ENCODE data around the gene DHRSX. TPM values are rescaled to one million over a fixed set of nuclear protein-coding genes. Genes with fewer than 3 reads are reported as not detected.

The DHRSX gene
- polyA plus RNA-seq, 1 donor from 2014 or later: 15.7 TPM

- H3K27me3 ChIP-seq (ENCODE audit: insufficient read depth, low read depth, low read length): no peaks in the 10 kb centered on the region
- no peaks in the 10 kb centered on the region for H4K20me1 ChIP-seq (ENCODE audit: insufficient read depth)
- H3K27ac ChIP-seq (ENCODE audit: low read length): peak overlapping the region; percentile 74
- no peaks in the 10 kb centered on the region for H3K9me2 ChIP-seq (ENCODE audit: insufficient read depth, low read length)
- no peak overlapping the region for H2AFZ ChIP-seq (ENCODE audit: low read depth, low read length)
- no peak overlapping the region for H3K4me3 ChIP-seq (ENCODE audit: low read length)
- H3K9me3 ChIP-seq (ENCODE audit: low read length): no peaks in the 10 kb centered on the region
- H3F3A ChIP-seq (ENCODE audit: insufficient read depth, low read length, poor library complexity, severe bottlenecking): no peaks in the 10 kb centered on the region
- peak overlapping the region; percentile 38 for H3K9ac ChIP-seq (ENCODE audit: low read length)
- no peaks in the 10 kb centered on the region for H3K36me3 ChIP-seq (ENCODE audit: insufficient read depth, low read length)
- no peaks in the 10 kb centered on the region for H3K79me2 ChIP-seq (replicated peaks; ENCODE audit: insufficient read depth, low read length)
- TF ChIP-seq POLR2AphosphoS5 (IDR thresholded peaks at IDR 0.05) (peak; percentile 34), RAD21 (conservative IDR thresholded peaks at IDR 0.05) (no peak), REST (IDR thresholded peaks at IDR 0.05; ENCODE audit: borderline replicate concordance) (no peak), MXI1 (conservative IDR thresholded peaks at IDR 0.05; ENCODE audit: poor library complexity, severe bottlenecking) (no peak), CTCF (IDR thresholded peaks at IDR 0.05; ENCODE audit: poor library complexity, severe bottlenecking) (no peak), EZH2 (IDR thresholded peaks at IDR 0.05; ENCODE audit: borderline replicate concordance, insufficient read depth, low read length, poor library complexity, severe bottlenecking) (no peak), TAF1 (IDR thresholded peaks at IDR 0.05; ENCODE audit: low read depth) (no peak), EP300 (conservative IDR thresholded peaks at IDR 0.05; ENCODE audit: poor library complexity, severe bottlenecking) (peak; percentile 77), SMC3 (conservative IDR thresholded peaks at IDR 0.05; ENCODE audit: poor library complexity) (peak; percentile 28)
- no peak overlapping the region for H3K4me2 ChIP-seq (ENCODE audit: low read length)
Measured at GRCh38 chrX:2317527-2318055, 183.2 kb downstream of the DHRSX start.

- Histone ChIP-seq H3K9ac (ENCODE audit: low read length) (no peak overlapping the region), H3K36me3 (ENCODE audit: insufficient read depth, low read length) (no peaks in the 10 kb centered on the region), H2AFZ (ENCODE audit: low read depth, low read length) (no peak overlapping the region), H3K9me3 (ENCODE audit: low read length) (no peaks in the 10 kb centered on the region), H3K4me2 (ENCODE audit: low read length) (no peak overlapping the region), H3K27me3 (ENCODE audit: insufficient read depth, low read depth, low read length) (no peaks in the 10 kb centered on the region), H3K79me2 (replicated peaks; ENCODE audit: insufficient read depth, low read length) (no peaks in the 10 kb centered on the region), H3K27ac (ENCODE audit: low read length) (no peak overlapping the region), H3K4me3 (ENCODE audit: low read length) (no peak overlapping the region), H3F3A (ENCODE audit: insufficient read depth, low read length, poor library complexity, severe bottlenecking) (no peaks in the 10 kb centered on the region), H3K9me2 (ENCODE audit: insufficient read depth, low read length) (no peaks in the 10 kb centered on the region), H4K20me1 (ENCODE audit: insufficient read depth) (no peaks in the 10 kb centered on the region)
- TF ChIP-seq POLR2AphosphoS5 (IDR thresholded peaks at IDR 0.05): no peak
- TF ChIP-seq REST (IDR thresholded peaks at IDR 0.05; ENCODE audit: borderline replicate concordance): no peak
- no peak for TF ChIP-seq MXI1 (conservative IDR thresholded peaks at IDR 0.05; ENCODE audit: poor library complexity, severe bottlenecking)
- no peak for TF ChIP-seq EZH2 (IDR thresholded peaks at IDR 0.05; ENCODE audit: borderline replicate concordance, insufficient read depth, low read length, poor library complexity, severe bottlenecking)
- no peak for TF ChIP-seq RAD21 (conservative IDR thresholded peaks at IDR 0.05)
- TF ChIP-seq EP300 (conservative IDR thresholded peaks at IDR 0.05; ENCODE audit: poor library complexity, severe bottlenecking): no peak
- no peak for TF ChIP-seq CTCF (IDR thresholded peaks at IDR 0.05; ENCODE audit: poor library complexity, severe bottlenecking)
- TF ChIP-seq TAF1 (IDR thresholded peaks at IDR 0.05; ENCODE audit: low read depth): no peak
- TF ChIP-seq SMC3 (conservative IDR thresholded peaks at IDR 0.05; ENCODE audit: poor library complexity): no peak
Measured at GRCh38 chrX:2316534-2316933, 184.2 kb downstream of the DHRSX start.

Measured in neural cell (in vitro differentiated cells).